ENCODE results near the gene FRMD3.
A peak's percentile ranks its signal among the peaks of the same experiment; 100 is the strongest.

The FRMD3 gene

GRCh38 chr9:83418283-83418682 lies 119.9 kb downstream of the FRMD3 start:
- no peak overlapping the region for H3K4me3 ChIP-seq (replicated peaks; ENCODE audit: low read depth, low read length)
- TF ChIP-seq CTCF (IDR thresholded peaks at IDR 0.05; ENCODE audit: low read length, missing control alignments): no peak
- no peak for DNase-seq (ENCODE audit: low read depth)

GRCh38 chr9:83413367-83413766 lies 124.8 kb downstream of the FRMD3 start:
- TF ChIP-seq CTCF (IDR thresholded peaks at IDR 0.05; ENCODE audit: low read length, missing control alignments): no peak
- no peak overlapping the region for H3K4me3 ChIP-seq (replicated peaks; ENCODE audit: low read depth, low read length)
- DNase-seq (ENCODE audit: low read depth): no peak

GRCh38 chr9:83410701-83411100 lies 127.5 kb downstream of the FRMD3 start:
- H3K4me3 ChIP-seq (replicated peaks; ENCODE audit: low read depth, low read length): no peak overlapping the region
- DNase-seq (ENCODE audit: low read depth): no peak
- no peak for TF ChIP-seq CTCF (IDR thresholded peaks at IDR 0.05; ENCODE audit: low read length, missing control alignments)

- TF ChIP-seq CTCF (IDR thresholded peaks at IDR 0.05; ENCODE audit: low read length, missing control alignments): no peak
- no peak overlapping the region for H3K4me3 ChIP-seq (replicated peaks; ENCODE audit: low read depth, low read length)
- no peak for DNase-seq (ENCODE audit: low read depth)
These were observed 131.3 kb downstream of the FRMD3 start for GRCh38 chr9:83406921-83407320.

- peak; percentile 8 for TF ChIP-seq CTCF (IDR thresholded peaks at IDR 0.05; ENCODE audit: low read length, missing control alignments)
- H3K4me3 ChIP-seq (replicated peaks; ENCODE audit: low read depth, low read length): no peak overlapping the region
- no peak for DNase-seq (ENCODE audit: low read depth)
These were observed 132.4 kb downstream of the FRMD3 start for GRCh38 chr9:83405759-83406158.

- H3K4me3 ChIP-seq (replicated peaks; ENCODE audit: low read depth, low read length): no peak overlapping the region
- no peak for TF ChIP-seq CTCF (IDR thresholded peaks at IDR 0.05; ENCODE audit: low read length, missing control alignments)
- DNase-seq (ENCODE audit: low read depth): peak; percentile 46
These were observed 134.5 kb downstream of the FRMD3 start for GRCh38 chr9:83403527-83404238.

GRCh38 chr9:83401328-83401900 lies 136.8 kb downstream of the FRMD3 start:
- no peak overlapping the region for H3K4me3 ChIP-seq (replicated peaks; ENCODE audit: low read depth, low read length)
- TF ChIP-seq CTCF (IDR thresholded peaks at IDR 0.05; ENCODE audit: low read length, missing control alignments): no peak
- no peak for DNase-seq (ENCODE audit: low read depth)
